Sciatic nerve (tissue), 2 donors: Measurements from ENCODE around the gene PDGFB. TPM values are rescaled to one million over a fixed set of nuclear protein-coding genes. Genes with fewer than 3 reads are reported as not detected.

ENCODE experiments used
- ATAC-seq: fragments of 200-7000 bp; cut with Tn5 transposase; one replicate; pipeline ENCODE4 v1.9.1; 2020; ENCODE audit warnings: mild to moderate bottlenecking, moderate library complexity
- DNase-seq: peaks from one replicate; pipeline ENCODE4 v3.0.0-alpha.2; 2020; ENCODE audit warnings: low spot score
- intact Hi-C: fragments of 100-400 bp; cut with DNase I; formaldehyde crosslinking; loops from one replicate; pipeline ENCODE4 v1.14.2; 2022
- total RNA-seq: library from RNA; stranded (reverse); fragmentation: NEBNext Ultra II Directional; extraction: Animal tissue kit (Norgen Biotek cat#: 25700); gene quantifications from one replicate; pipeline ENCODE4 v1.2.1, GENCODE V29; 2021
- donor health status: DM: no; HTN: no; CAD: no.
- donor health status: DM: no; HTN: no; CAD: no.

Gene PDGFB
- total RNA-seq = 24.2 TPM

DNA sequence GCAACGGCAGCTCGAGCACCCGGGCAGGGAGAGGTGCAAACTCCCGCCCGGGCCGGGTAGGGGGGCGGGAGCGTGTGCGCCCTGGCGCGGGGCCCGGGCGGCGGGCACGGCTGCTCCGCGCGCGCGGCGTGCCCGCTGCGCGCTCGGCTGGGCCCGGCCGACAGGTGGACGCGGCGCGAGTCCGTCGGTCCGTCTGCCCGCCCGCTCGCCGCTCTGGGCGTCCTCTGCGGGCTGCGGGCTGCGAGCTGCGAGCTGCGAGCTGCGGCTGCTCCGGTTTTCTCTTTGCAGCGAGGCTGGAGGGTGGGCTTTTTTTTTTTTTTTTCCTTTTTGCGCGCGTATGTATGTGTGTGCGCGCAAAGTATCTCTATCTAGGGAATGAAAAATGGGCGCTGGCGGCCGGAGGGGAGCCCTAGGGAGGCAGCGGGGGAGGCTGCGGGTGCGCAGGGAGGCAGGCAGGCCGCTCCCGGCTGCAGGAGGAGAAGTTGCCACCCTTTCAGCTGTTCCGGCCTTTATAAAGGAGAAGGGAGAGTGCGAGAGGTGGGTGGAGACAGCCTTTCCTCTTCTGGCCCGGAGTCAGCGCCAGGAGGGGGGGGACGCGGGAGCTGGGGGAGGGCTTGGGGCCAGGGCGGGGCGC is at the start of gene PDGFB:
Gene PDGFB, minus strand, starts transcription at position 487 of the 634 bp plus-strand sequence. CDS start 1,019 bp downstream, outside the sequence.
- ATAC-seq (peak; percentile 60), DNase-seq (no peak)
- intact Hi-C loops = loop anchor here (5.0 kb wide), 1 partner anchor 72 kb away; no protein-coding TSS in a partner anchor

DNA sequence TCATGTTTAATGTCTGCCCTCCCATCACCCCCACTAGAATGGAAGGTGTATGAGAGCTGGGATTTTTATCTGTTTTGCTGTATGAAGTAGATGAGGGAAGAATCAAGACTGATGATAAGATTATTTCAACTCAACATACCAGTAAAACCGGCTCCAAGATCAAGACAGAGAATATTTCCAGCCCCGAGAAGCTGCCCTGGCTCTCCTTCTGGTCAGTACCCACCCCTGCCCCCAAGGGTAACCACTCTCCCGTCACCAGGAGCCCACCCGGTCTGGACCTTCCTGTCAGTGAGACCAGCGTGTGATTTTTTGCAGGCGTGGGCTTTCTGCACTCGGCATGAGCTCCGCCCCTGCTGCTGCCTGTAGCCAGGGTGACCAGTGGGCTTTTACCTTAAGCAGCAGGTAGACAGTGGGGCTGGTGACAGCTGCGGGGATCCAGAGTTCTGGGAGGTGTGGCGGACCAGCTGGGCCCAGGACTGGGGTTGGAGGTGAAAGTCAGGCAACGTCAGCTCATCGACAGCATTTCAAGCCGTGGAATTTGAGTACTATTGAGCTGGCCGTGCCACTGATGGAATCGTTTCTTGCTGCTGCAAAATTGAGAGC is 49.1 kb upstream of the PDGFB start:
- intact Hi-C loops = no loop called here
- ATAC-seq = no peak
- DNase-seq = no peak

DNA sequence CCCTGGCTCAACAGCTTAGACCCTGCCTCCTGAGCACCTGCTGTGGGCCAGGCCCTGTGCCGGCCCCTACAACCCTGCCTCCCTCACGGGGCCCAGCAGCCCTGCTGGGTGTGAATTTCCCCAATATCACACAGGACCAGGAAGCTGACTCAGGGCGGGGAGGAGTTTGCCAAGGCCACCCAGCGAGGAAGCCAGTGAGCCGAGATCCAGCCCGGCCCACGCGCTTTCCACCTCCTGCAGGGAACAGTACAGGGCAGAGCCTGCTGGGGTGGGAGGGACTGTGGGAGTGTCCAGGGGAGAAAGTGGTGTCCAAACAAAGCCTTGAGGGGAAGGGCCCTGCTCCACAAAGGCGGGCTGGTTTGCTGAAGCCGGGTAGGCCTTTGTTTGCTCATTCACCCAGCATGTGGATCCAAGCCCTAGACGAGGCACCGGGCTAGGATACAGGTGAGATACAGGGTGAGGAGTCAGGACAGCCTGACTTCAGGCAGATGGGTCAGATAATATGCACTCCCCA is 47.8 kb upstream of the PDGFB start:
- intact Hi-C loops = no loop called here
- peak; percentile 91 for ATAC-seq

DNA sequence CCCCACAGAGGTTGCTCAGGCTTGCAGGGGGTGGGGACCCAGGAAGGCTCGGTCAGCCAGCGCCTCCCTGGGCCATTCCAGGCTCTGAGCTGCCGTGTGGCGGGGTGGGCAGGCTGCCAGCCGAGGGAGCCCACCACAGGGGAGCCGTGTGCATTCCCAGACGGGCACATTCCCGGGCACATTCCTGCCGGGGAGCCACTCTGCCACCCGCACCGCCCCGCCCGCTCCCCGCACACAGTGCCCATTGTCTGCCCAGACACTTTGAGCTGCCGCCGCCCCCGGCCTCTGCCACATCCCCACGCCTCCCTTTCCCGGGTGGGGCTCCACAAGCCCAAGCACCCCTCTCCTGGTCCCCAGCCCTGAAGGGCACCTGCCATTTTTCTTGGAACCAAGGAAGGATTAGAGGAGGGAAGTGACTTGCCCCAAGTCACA is 47.3 kb upstream of the PDGFB start:
- DNase-seq (no peak), ATAC-seq (peak; percentile 8)
- intact Hi-C loops = no loop called here

More for the DNA sequence above, 47.8 kb upstream of the PDGFB start:
- peak; percentile 95 for DNase-seq

DNA sequence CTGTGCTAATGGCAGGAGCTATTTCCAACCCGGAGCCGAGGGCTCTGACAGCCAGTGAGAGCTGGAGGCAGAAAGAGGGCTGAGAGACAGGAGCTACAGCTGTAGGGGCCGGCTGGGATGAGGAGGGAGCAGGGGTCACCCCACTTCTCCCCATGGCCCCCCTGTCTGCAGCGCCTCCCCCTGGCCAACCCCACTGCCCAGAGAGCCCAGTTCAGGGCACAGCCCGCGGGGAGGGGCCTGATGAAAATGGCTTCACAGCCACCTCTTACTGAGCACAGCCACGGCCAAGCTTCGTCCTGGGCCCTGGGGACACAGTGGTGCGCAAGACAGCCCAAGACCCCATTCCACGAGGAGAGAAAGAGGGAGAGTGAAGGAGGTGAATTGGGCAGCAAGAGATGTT is 46.7 kb upstream of the PDGFB start:
- DNase-seq (no peak), ATAC-seq (no peak)
- intact Hi-C loops = no loop called here

DNA sequence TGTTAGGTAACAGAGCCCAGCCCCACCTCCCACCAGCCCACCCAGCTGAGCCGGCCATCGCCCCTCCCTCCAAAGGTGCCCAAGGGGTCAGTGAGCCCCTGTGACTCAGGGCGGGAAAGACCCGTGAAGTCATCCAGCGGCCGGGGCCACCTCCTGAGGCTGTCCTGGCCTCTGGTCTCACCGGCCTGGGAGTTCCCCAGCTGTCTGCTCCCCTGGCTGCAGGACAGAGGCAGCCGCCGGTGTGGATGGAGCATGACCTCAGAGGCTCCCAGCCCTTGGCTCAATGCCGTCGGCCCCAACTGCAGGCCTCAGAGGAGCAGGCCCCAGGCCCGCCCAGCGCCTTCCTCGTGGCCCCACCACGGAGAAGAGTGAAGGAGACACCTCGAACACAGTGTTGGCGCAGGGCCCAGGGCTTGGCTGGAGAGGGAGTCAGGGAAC is 46.0 kb upstream of the PDGFB start:
- intact Hi-C loops = no loop called here
- ATAC-seq (peak; percentile 76), DNase-seq (peak; percentile 86)

DNA sequence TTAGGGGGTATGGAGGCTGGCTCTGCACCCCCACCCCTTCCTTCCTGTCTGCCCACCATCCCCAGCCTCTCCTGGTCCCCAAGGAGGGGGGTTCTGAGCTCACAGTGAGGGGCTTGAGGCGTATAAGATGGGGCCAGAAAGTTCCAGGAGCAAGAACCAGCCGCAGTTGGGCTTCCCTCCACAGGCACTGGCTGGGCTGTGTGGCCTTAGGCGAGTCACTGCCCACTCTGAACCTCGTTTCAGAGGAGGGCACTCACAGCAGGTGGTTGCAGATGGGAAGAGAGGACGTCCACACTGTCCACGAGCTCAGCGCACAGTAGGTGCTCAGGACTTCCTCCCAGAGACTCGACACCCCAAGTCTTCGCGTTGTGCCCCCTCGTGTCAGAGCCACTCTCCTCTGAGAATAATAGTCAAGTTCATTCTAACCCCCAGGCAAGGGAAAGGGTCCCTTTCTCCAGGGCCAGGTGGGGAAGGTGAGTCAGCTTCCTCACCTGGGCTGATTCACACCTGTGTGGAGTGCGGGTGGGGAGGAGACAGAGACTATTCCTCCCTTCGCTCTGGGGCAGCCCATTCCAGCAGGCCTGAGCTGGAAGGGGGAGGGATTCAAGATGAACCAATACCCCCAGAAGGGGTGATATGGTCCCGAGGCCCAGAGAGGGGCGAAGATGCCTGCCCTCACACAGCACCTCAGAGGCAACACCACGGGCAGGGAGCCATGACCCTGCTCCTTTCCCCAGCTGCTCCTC is 45.4 kb upstream of the PDGFB start:
- intact Hi-C loops = no loop called here
- ATAC-seq (no peak), DNase-seq (no peak)

DNA sequence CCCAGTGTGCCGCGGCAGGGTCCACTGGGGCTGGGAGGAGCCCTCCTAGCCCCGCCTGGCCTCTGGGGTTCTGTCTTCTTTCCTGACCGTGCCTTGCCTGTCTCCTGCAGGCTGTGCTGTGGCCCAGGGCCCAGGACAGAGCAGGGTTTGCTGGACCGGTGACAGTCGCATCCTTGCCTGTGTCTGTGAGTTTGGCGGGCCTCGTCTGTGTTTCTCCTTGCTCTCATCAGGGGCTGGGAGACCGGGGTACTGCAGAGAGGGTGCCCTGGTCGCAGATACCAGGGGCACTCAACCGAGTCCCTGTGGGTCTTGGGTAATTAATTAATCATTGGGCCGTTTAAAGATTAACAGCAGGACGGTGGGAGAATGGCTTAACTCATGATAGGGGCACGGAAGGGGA is 44.8 kb upstream of the PDGFB start:
- ATAC-seq = no peak
- intact Hi-C loops = no loop called here
- DNase-seq = no peak

DNA sequence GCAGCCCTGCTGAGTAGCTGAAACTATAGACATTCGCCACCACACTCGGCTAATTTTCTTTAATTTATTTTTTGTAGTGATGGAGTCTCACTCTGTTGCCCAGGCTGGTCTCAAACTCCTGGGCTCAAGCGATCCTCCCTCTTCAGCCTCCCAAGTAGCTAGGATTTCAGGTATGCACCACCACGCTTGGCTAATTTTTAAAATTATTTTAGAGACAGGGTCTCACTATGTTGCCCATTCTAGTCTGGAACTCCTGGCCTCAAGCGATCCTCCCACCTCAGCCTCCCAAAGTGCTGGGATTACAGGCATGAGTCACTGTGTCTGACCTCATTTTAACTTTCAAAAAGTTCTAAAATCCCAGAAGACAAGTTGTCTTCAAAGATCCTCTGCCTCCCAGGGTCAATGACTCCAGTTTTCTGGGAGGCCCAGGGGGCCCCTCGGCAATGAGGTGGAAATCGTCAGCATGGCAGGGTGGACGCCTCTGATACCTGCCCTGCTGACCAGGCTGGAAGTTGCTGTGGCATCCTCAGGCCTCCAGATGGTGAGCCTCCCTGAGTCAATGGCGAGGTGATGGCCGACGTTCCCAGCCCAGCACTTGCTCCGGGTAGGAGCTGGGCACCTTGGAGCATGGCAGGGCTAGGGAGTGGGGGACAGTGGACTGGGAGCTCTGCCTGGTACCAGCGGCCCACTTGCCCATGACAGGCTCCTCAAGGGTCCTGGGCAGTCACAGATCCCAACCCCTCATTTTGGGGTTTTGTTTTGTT is 43.5 kb upstream of the PDGFB start:
- ATAC-seq (no peak), DNase-seq (no peak)
- intact Hi-C loops = no loop called here

DNA sequence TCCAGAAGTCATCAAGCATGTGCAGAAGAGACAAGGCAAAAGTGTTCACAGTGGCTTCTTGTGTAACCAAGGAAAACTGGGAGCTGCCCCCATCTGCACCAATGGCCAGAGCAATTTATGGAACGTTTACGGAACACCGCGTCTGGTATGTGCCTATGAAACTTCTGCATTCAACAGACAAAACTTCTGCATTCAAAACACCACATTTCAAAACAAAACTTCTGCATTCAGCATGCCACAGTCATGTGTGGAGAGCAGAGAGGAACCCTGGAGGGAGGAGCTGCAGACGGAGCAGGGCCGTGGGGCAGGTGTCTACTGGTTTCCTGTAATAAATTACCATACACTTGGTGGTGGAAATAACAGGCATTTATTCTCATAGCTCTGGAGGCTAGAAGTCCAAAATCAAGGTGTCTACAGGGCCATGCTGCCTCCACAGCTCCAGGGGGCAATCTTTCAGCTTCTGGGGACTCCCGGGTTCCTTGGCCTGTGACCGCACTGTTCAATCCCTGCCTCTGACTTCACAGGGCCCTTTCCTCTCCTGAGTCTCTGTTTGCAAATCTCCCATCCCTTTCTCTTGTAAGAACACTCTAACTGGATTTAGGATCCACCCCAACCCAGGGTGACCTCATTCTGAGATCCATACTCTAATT is 42.4 kb upstream of the PDGFB start:
- DNase-seq (no peak), ATAC-seq (no peak)
- intact Hi-C loops = no loop called here

DNA sequence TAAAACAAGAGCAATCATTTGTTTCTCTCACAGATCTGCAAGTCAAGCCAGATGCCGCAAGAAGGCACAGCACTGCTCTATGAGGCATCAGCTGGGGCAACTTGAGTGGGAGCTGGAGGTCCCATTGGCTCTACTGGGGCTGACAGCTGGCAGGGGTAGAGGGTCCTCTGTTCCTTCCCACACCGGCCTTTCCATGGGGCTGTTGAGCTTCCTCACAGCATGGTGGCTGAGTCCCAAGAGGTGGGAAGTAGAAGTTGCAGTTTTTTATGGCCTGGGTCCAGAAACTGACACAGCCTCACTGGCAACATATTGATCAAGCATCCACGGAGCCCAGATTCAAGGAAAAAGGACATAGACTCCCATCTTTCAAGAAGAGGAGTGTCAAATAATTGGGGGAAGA is 40.2 kb upstream of the PDGFB start:
- ATAC-seq = no peak
- DNase-seq = no peak
- intact Hi-C loops = no loop called here

DNA sequence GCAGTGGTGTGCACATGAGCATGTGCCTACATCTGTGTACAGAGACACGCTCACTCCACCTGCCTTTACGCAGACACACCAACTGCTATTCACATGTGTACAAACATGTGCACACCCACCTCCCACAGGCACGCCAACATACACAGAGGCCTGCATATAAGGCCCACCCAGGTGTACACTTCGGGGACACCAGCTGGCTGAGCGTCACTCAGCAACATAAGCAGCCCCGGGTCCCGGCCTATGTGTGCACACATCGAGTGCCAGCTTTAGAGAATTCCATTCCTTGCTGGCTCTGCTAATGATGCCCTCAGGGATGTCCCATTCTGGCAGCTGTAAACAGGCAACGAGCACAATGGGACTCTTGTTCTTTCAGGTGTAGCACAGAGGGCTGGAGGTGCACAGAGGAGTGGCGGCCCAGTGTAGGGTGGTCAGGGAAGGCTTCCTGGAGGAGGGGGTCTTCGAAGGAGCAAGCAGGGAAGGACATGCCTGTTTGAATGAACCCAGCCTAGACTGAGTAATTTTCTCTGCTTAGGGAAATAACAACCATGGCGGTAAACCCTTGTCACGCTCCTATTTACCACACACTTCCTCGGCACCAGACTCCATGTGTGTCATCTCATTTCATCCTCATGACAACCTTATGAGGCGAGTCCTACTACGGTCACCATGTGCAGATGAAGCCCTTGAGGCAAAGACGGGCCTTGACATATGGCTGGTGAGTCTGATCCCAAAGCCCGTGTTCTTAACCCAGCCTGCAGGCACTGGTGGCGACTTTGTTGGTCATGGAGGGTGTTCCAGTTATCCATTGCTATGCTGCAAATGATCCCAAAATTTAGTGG is 39.6 kb upstream of the PDGFB start:
- no peak for DNase-seq
- ATAC-seq = no peak
- intact Hi-C loops = no loop called here

DNA sequence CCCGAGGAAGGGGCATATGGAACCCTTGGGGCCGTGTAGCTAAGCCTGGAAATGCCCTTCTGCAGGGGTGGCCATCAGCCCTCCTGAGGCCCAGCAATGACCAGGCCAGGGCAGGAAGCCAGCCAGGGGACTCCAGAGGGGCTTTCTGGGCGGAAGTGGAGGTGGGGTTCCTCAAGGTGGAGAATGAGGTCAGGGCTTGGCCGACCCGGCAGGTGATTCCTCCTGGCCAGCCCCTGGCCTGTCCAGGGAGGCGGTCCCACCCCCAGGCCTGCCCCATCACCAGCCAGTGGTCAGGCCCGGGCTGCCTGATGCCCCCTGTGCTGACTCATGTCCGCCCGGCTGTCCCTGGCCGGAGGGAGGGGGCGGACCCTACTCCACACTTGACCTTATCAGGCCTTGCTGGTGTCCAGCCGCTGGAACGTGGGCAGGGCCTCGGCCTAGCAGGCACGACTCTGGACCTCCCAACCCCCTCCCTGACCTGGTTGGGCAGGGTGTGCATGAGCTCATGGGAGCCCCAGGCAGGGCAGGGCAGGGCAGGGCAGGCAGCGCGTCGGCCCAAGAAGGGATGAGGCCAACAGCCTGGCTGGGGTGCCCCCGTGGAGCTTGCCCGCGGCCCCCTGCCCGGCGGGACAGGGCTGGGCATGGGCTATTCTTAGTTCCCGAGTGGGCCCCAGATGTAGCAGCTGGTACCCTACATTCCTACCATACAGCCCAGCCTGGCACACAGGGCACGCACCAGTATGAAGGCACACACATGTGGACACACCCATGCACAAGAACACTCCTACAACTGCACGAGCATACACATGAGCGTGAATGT is 38.8 kb upstream of the PDGFB start:
- ATAC-seq = peak; percentile 71
- DNase-seq = peak; percentile 79
- intact Hi-C loops = no loop called here

DNA sequence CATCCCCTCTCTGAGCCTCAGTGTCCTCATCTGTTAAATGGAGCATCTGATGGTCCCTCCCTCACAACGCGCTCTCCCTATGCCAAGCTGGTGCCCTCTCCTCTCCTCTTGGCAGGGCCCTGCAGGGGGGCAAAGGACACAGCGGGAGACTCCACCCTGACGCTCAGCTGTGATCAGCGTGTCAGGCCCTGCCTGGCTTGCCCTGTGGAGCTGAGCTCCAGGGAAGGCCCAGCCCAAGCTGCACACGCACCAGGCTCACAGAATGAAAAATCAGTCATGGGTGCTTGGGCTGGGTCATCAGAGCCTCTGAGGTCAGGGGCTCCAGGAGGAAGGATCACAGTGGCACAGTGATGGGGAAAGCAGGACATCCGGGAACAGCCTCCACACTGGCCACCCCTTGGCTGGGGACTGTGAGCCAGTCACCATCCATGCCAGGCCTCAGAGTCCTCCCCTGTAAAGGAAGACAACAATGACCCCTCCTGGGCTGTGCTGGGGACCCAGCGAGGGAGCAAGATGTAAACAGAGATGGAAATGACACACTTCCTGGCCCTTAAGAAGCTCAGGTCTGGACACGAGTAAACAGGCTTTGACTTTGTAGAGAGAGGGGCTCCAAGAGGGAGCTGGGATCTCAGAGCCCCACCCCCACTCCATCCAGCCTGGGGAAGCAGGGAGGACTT is 38.0 kb upstream of the PDGFB start:
- peak; percentile 62 for ATAC-seq
- intact Hi-C loops = no loop called here
- no peak for DNase-seq

DNA sequence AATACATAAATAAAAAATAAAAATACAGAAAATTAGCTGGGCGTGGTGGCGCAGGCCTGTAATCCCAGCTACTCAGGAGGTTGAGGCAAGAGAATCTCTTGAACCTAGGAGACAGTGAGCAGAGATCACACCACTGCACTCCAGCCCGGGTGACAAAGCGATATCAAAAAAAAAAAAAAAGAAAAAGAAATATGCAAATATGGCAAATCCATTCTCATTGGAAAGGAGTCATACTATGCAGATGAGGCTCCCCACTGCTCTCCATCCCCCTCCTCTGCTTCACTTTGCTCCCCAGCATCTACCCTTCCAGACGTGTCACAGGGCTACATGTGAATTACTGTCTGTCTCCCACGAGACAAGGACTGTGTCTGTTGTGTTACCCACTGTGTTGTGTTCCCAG is 36.3 kb upstream of the PDGFB start:
- intact Hi-C loops = no loop called here
- DNase-seq = no peak
- ATAC-seq = no peak

DNA sequence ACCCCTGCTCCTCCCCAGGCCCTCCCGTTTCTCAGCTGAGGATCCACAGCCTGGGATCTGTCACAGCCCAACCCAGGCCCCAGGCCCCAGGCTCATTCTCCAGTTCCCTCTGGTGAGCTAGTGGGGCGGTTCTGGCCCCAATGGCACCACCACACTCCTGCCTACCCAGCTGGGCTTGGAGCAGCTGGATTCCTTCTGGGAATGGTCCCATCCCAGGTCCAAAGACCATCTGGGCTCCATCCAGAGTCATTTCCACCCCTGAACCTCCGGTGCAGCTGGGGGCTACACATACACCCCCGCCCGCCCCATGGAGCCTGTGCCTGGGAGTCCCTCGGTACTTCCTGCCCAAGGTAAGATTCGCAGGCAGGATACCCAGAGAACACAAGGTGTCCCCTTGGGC is 35.5 kb upstream of the PDGFB start:
- no peak for ATAC-seq
- intact Hi-C loops = no loop called here
- no peak for DNase-seq
